T-cell (primary cell): ENCODE data around the gene SPOCD1. TPM values are rescaled to one million over a fixed set of nuclear protein-coding genes. Genes with fewer than 3 reads are reported as not detected.
A peak's percentile ranks its signal among the peaks of the same experiment; 100 is the strongest.

Source experiments
- ATAC-seq, 4 experiments: fragments of 200-7000 bp in 3 of 4; fragments of 150-1000 bp in 1 of 4; cut with Tn5 transposase; replicated peaks in 1 of 4; 1 replicate in 3 of 4; 2 replicates in 1 of 4; pipeline ENCODE4 v1.10.0; 2021; ENCODE audit warnings: moderate library complexity in 3 of 4, mild to moderate bottlenecking in 2 of 4, moderate number of reproducible peaks in 1 of 4
- CTCF ChIA-PET, 2 donors: fragments of 300-600 bp; sonication (Branson Sonifier 250); formaldehyde crosslinking; loops; one replicate each; lab custom pipeline; 2022; ENCODE audit warnings: antibody characterized with exemption in 2 of 2; lab: Charles Lee
- POLR2A ChIA-PET, 2 donors: fragments of 300-600 bp; sonication (Branson Sonifier 250); formaldehyde crosslinking; loops; one replicate each; lab custom pipeline; 2022; ENCODE audit warnings: antibody characterized with exemption in 2 of 2; lab: Charles Lee
- DNase-seq, 35 experiments: peaks; one replicate each; pipeline versions ENCODE4 v3.0.0 to v3.0.0-alpha.2; 2013 to 2023
- H3K27ac ChIP-seq: one replicate; pipeline ENCODE4 v1.5.1; 2013; ENCODE audit warnings: low read length
- H3K27me3 ChIP-seq, 2 experiments: replicated peaks in 1 of 2; 1 replicate in 1 of 2; 2 replicates in 1 of 2; pipeline versions ENCODE4 v1.6.1 to v1.7.0; 2013; ENCODE audit warnings: low read length in 1 of 2, mixed read lengths in 1 of 2; ENCODE audit not compliant: control insufficient read depth in 2 of 2, insufficient read depth in 2 of 2; ENCODE audit errors: extremely low read depth in 1 of 2
- H3K36me3 ChIP-seq, 2 donors: 1 replicate in 1 of 2; 2 replicates in 1 of 2; pipeline versions ENCODE4 v1.6.1 to v1.7.0; 2013; ENCODE audit warnings: low read length in 1 of 2; ENCODE audit not compliant: control insufficient read depth in 2 of 2, insufficient read depth in 1 of 2; ENCODE audit errors: extremely low read depth in 1 of 2
- H3K4me1 ChIP-seq, 2 experiments: 1 replicate in 1 of 2; 2 replicates in 1 of 2; pipeline versions ENCODE4 v1.6.1 to v1.7.0; 2013; ENCODE audit warnings: low read length in 2 of 2, mixed read lengths in 1 of 2; ENCODE audit not compliant: insufficient read depth in 2 of 2, control insufficient read depth in 1 of 2; ENCODE audit errors: extremely low read depth in 1 of 2
- H3K4me3 ChIP-seq, 2 donors: 1 replicate in 1 of 2; 2 replicates in 1 of 2; pipeline versions ENCODE4 v1.5.1 to v1.7.0; 2013; ENCODE audit warnings: mild to moderate bottlenecking in 2 of 2, low read length in 1 of 2, moderate library complexity in 1 of 2; ENCODE audit not compliant: control insufficient read depth in 1 of 2; ENCODE audit errors: extremely low read depth in 1 of 2
- H3K9me3 ChIP-seq: 2 replicates; pipeline ENCODE4 v1.7.0; 2013
- H3K27ac Mint-ChIP-seq, 2 donors: one replicate each; pipeline ENCODE4 v1.8.0; 2020 to 2021; ENCODE audit warnings: mild to moderate bottlenecking in 2 of 2, mixed read lengths in 2 of 2
- H3K27me3 Mint-ChIP-seq, 2 donors: one replicate each; pipeline ENCODE4 v1.8.0; 2021 to 2022; ENCODE audit warnings: mixed read lengths in 2 of 2
- H3K36me3 Mint-ChIP-seq: one replicate; pipeline ENCODE4 v1.8.0; 2021; ENCODE audit warnings: mixed read lengths
- H3K4me1 Mint-ChIP-seq, 3 donors: one replicate each; pipeline ENCODE4 v1.8.0; 2020 to 2022; ENCODE audit warnings: mixed read lengths in 3 of 3, mild to moderate bottlenecking in 1 of 3
- H3K4me3 Mint-ChIP-seq, 3 donors: one replicate each; pipeline ENCODE4 v1.8.0; 2020 to 2022; ENCODE audit warnings: mild to moderate bottlenecking in 3 of 3, mixed read lengths in 3 of 3, moderate library complexity in 3 of 3
- H3K9me3 Mint-ChIP-seq, 3 donors: one replicate each; pipeline ENCODE4 v1.8.0; 2020 to 2022; ENCODE audit warnings: mixed read lengths in 3 of 3
- WGBS: methylation state at CpG from one replicate; pipeline ENCODE4 v1.1.5; 2013; ENCODE audit warnings: missing lambda C conversion rate; ENCODE audit not compliant: insufficient coverage; 5-methylcytosine and 5-hydroxymethylcytosine counted together
- total RNA-seq, 35 experiments: library from RNA in 6 of 35; stranded (reverse) in 6 of 35; fragments of 120-200 nt in 1 of 35; gene quantifications; one replicate each; pipeline versions ENCODE4 v1.2.1 to v1.2.4 and lab custom pipeline; 2013 to 2026

The SPOCD1 gene
- total RNA-seq, 5 donors from 2014 or later (not counting 1 experiment from before 2014, with no cell fraction given), result not detected

- no peak for ATAC-seq
- peaks cover 0 to 4% of the 10 kb centered on the region in 2 donors for H3K27me3 Mint-ChIP-seq
- peaks cover 3 to 43% of the 10 kb centered on the region in 2 experiments for H3K4me1 ChIP-seq
- H3K4me3 ChIP-seq, result no peak overlapping the region
- H3K4me1 Mint-ChIP-seq, result peaks cover 19 to 38% (median 31%) of the 10 kb centered on the region in 3 donors
- H3K9me3 ChIP-seq, result no peaks in the 10 kb centered on the region
- H3K27ac ChIP-seq, result no peak overlapping the region
- POLR2A ChIA-PET, result interaction anchor here in 1 of 2 donors (0.5 kb wide), 1 partner anchor 115 kb away, joined by 3 read pairs; no protein-coding TSS in a partner anchor
- no peaks in the 10 kb centered on the region for H3K36me3 ChIP-seq
- WGBS, result 54% methylated on average over 4 of the region's 7 CpGs
- H3K9me3 Mint-ChIP-seq, result no peaks in the 10 kb centered on the region
- H3K36me3 Mint-ChIP-seq, result no peaks in the 10 kb centered on the region
- CTCF ChIA-PET, result no interaction called here
- H3K27me3 ChIP-seq, result peaks cover 0 to 30% of the 10 kb centered on the region in 2 experiments
- no peak overlapping the region for H3K27ac Mint-ChIP-seq
- peak overlapping the region in 1 of 3 donors; percentile 5 for H3K4me3 Mint-ChIP-seq
- no peak for DNase-seq
Measured at GRCh38 chr1:31752258-31752657, 63.6 kb downstream of the SPOCD1 start.

- 93% methylated on average over 2 of the region's 5 CpGs for WGBS
- Mint-ChIP-seq H3K9me3 (no peaks in the 10 kb centered on the region), H3K27ac (no peak overlapping the region), H3K36me3 (no peaks in the 10 kb centered on the region), H3K27me3 (peaks cover under 1 to 4% of the 10 kb centered on the region in 2 donors), H3K4me1 (peaks cover 20 to 42% (median 35%) of the 10 kb centered on the region in 3 donors), H3K4me3 (peak overlapping the region in 1 of 3 donors; percentile 5)
- no peaks in the 10 kb centered on the region for H3K36me3 ChIP-seq
- no peaks in the 10 kb centered on the region for H3K9me3 ChIP-seq
- H3K4me1 ChIP-seq, result peaks cover 3 to 48% of the 10 kb centered on the region in 2 experiments
- no peak overlapping the region for H3K4me3 ChIP-seq
- CTCF ChIA-PET, result no interaction called here
- ATAC-seq (no peak), DNase-seq (no peak)
- H3K27me3 ChIP-seq, result peaks cover 0 to 30% of the 10 kb centered on the region in 2 experiments
- no peak overlapping the region for H3K27ac ChIP-seq
- POLR2A ChIA-PET, result interaction anchor here in 1 of 2 donors (0.5 kb wide), 1 partner anchor 115 kb away, joined by 3 read pairs; no protein-coding TSS in a partner anchor
Measured at GRCh38 chr1:31751822-31752241, 64.0 kb downstream of the SPOCD1 start.

- Mint-ChIP-seq H3K36me3 (no peaks in the 10 kb centered on the region), H3K4me3 (peak overlapping the region in 2 of 3 donors; percentile 3 to 37), H3K4me1 (peaks cover 24 to 51% (median 39%) of the 10 kb centered on the region in 3 donors), H3K27me3 (peaks cover 3 to 4% of the 10 kb centered on the region in 2 donors), H3K27ac (peak overlapping the region in 1 of 2 donors; percentile 56), H3K9me3 (no peaks in the 10 kb centered on the region)
- DNase-seq (peak in 20 of 35 experiments; percentile 12 to 60 (median 34)), ATAC-seq (peak; percentile 61 to 88 (median 76))
- Histone ChIP-seq H3K4me3 (no peak overlapping the region), H3K9me3 (no peaks in the 10 kb centered on the region), H3K4me1 (peaks cover 3 to 56% of the 10 kb centered on the region in 2 experiments), H3K36me3 (no peaks in the 10 kb centered on the region), H3K27ac (peak overlapping the region; percentile 31), H3K27me3 (peaks cover 0 to 30% of the 10 kb centered on the region in 2 experiments)
- ChIA-PET POLR2A (no interaction called here), CTCF (interaction anchor here in 1 of 2 donors (0.6 to 1.2 kb wide), 5 partner anchors 10 to 1031 kb away, joined by 3 to 9 read pairs (median 3); no protein-coding TSS in a partner anchor)
- 22% methylated on average over 10 of the region's 11 CpGs for WGBS
Measured at GRCh38 chr1:31750858-31751510, 64.8 kb downstream of the SPOCD1 start.

- ChIA-PET CTCF (interaction anchor here (0.5 to 1.2 kb wide), 5 partner anchors 10 to 783 kb away, joined by 3 to 9 read pairs (median 3); no protein-coding TSS in a partner anchor), POLR2A (no interaction called here)
- no peak for DNase-seq
- Histone ChIP-seq H3K27ac (no peak overlapping the region), H3K36me3 (no peaks in the 10 kb centered on the region), H3K9me3 (no peaks in the 10 kb centered on the region), H3K4me1 (peaks cover 3 to 64% of the 10 kb centered on the region in 2 experiments), H3K27me3 (peaks cover 0 to 35% of the 10 kb centered on the region in 2 experiments), H3K4me3 (no peak overlapping the region)
- no peak overlapping the region for H3K27ac Mint-ChIP-seq
- no peaks in the 10 kb centered on the region for H3K36me3 Mint-ChIP-seq
- no peaks in the 10 kb centered on the region for H3K9me3 Mint-ChIP-seq
- peaks cover 3 to 4% of the 10 kb centered on the region in 2 donors for H3K27me3 Mint-ChIP-seq
- no peak for ATAC-seq
- WGBS, result 97% methylated on average over 3 of the region's 7 CpGs
- no peak overlapping the region for H3K4me3 Mint-ChIP-seq
- peaks cover 24 to 53% (median 39%) of the 10 kb centered on the region in 3 donors for H3K4me1 Mint-ChIP-seq
Measured at GRCh38 chr1:31749785-31750735, 65.8 kb downstream of the SPOCD1 start.

GRCh38 chr1:31748365-31748764 lies 67.5 kb downstream of the SPOCD1 start:
- Mint-ChIP-seq H3K4me1 (peaks cover 24 to 55% (median 37%) of the 10 kb centered on the region in 3 donors), H3K9me3 (no peaks in the 10 kb centered on the region)

GRCh38 chr1:31747304-31747703 lies 68.5 kb downstream of the SPOCD1 start:
- no peaks in the 10 kb centered on the region for H3K9me3 Mint-ChIP-seq
- ChIA-PET CTCF (no interaction called here), POLR2A (interaction anchor here in 1 of 2 donors (0.6 kb wide), 1 partner anchor 1542 kb away, joined by 3 read pairs; no protein-coding TSS in a partner anchor)
- ATAC-seq (no peak), DNase-seq (no peak)
- WGBS, result 100% methylated on average over 1 of the region's 1 CpG
- H3K4me3 ChIP-seq, result no peak overlapping the region
- H3K4me3 Mint-ChIP-seq, result peak overlapping the region in 1 of 3 donors; percentile 11
- no peaks in the 10 kb centered on the region for H3K36me3 ChIP-seq
- H3K27me3 ChIP-seq, result peaks cover 0 to 35% of the 10 kb centered on the region in 2 experiments
- no peaks in the 10 kb centered on the region for H3K36me3 Mint-ChIP-seq
- H3K4me1 ChIP-seq, result peaks cover 3 to 65% of the 10 kb centered on the region in 2 experiments
- no peak overlapping the region for H3K27ac ChIP-seq
- H3K27ac Mint-ChIP-seq, result no peak overlapping the region
- H3K9me3 ChIP-seq, result no peaks in the 10 kb centered on the region
- H3K27me3 Mint-ChIP-seq, result peaks cover 3 to 4% of the 10 kb centered on the region in 2 donors
- H3K4me1 Mint-ChIP-seq, result peaks cover 23 to 49% (median 32%) of the 10 kb centered on the region in 3 donors

More at GRCh38 chr1:31748365-31748764, 67.5 kb downstream of the SPOCD1 start:
- no peak for ATAC-seq
- CTCF ChIA-PET, result no interaction called here
- Histone ChIP-seq H3K27me3 (peaks cover 0 to 38% of the 10 kb centered on the region in 2 experiments), H3K4me1 (peaks cover 3 to 71% of the 10 kb centered on the region in 2 experiments), H3K9me3 (no peaks in the 10 kb centered on the region), H3K27ac (no peak overlapping the region), H3K4me3 (no peak overlapping the region), H3K36me3 (no peaks in the 10 kb centered on the region)
- DNase-seq, result no peak
- no peaks in the 10 kb centered on the region for H3K36me3 Mint-ChIP-seq
- no peak overlapping the region for H3K4me3 Mint-ChIP-seq
- WGBS, result 81% methylated on average over 4 of the region's 4 CpGs
- POLR2A ChIA-PET, result no interaction called here
- no peak overlapping the region for H3K27ac Mint-ChIP-seq
- H3K27me3 Mint-ChIP-seq, result peaks cover 3 to 4% of the 10 kb centered on the region in 2 donors
